HG03196 (cell line): ENCODE measurements around the gene CENPP.
"Not testable (repeated sequence)": the region's sequence is repeated elsewhere in the genome, so short reads cannot be mapped to it uniquely, and the experiment has no call there.

ENCODE experiments used
- ATAC-seq: cut with Tn5 transposase; IDR thresholded peaks from one replicate; pipeline ENCODE4 v1.9.1; 2021; ENCODE audit not compliant: unreplicated experiment

CENPP gene

DNA sequence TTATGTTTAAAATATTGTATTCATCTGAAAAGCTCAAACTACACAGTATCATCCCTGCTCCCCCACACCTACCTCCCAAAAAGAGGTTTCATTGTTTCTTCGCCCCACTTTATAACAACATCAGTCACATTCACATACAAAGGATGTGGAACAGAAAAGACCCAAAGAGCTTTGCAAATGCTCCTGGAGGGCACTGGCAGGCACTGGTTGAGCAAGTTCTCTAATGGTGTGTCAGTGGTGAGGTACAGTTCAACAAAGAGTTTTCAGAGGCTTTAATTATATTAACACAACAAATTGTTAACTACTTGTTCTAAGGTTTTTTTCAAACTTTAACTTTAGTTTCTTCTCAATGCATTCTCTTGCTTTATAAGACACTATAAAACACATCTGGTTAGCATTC, 264.2 kb downstream of the CENPP start:
- ATAC-seq = no peak

DNA sequence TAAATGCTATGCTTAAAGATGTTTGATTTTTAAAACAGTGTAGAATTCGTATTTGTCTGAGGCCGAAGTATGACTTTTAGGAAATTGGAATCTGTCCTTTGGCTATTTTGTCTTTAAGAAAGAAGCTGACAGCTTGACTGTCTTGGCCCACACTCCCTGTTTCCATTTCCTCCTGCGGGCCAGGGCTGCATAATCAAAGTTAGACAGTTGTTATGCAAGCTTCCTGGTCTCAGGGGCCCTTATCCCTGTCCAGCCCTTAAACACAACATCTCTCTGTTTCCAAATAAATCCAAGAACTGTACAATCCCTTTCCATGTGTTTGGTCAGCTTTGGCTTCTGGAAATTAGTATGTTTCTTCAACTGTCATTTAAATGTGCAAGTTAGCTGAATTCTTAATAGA, 264.6 kb downstream of the CENPP start:
- ATAC-seq = no peak

DNA sequence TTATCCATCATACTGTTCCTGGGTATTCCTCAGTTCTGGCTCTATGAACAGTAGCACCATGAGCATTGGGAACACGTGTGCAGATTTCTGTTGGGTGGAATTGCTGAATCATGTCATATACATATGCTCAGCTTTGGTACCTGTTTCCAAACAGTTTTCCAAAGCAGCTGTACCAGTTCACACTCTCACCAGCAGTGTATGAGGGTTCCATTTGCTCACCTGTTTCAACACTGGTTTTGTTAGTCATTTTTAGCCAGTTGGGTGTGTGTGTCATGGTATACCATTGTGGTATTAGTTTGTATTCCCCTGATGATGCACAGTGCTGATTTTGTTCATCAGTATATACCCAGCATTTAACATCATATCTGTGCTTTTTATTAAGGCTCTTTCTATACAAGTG, 266.8 kb downstream of the CENPP start:
- no peak for ATAC-seq

DNA sequence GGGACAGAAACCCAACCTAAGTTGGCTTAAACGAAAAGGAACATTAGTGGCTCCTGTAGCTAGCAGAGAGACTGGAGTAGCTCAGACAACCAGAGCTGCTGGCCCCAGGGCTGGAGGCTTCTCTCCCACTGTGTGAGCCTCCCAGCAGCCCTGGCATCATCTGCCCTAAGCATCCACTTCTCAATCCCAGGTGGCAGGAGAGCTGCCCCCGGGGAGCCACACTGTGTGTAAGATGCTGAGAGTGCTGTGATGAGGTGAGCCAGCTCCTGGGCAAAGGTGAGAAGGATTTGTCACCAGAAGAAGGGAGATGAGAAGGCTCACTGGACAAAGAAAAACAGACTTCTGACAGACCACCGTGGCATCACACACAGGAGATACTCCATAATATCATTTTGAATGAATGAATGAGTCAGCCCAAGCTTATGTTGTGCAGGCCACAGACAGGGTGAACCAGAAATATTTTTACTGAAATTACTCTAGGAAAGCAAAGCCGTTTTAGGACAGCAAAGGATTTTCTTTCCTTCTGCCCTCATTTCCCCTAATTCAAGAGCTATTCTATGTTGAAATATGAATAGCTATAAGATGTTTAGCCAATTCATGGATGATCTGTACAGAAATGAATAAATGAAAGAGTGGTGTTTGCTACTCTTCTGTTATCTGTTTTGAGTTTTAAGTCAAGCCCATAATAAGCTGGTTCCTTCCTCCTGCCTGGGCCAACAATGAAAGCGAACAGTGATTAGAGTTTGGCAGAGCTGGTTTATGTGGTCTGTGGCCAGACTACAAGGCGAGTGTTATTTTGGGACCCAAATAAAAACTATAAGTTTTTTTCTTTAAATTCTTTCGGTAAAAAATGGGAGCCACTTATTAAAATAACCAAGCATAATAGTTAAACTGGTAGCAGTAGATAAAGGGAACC, 267.5 kb downstream of the CENPP start:
- ATAC-seq = no peak

DNA sequence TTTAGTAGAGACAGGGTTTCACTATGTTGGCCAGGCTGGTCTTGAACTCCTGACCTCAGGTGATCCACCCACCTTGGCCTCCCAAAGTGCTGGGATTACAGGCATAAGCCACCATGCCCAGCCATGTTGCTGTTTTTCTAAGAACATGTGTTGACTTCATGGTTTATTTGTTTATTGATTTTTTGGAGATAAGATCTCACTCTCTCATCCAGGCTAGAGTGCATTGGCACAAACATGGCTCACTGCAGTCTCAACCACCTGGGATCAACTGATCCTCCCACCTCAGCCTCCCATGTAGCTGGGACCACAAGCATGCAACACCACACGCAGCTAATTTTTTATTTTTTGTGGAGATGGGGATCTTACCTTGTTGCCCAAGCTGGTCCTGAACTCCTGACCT, 269.3 kb downstream of the CENPP start:
- not testable (repeated sequence) for ATAC-seq

DNA sequence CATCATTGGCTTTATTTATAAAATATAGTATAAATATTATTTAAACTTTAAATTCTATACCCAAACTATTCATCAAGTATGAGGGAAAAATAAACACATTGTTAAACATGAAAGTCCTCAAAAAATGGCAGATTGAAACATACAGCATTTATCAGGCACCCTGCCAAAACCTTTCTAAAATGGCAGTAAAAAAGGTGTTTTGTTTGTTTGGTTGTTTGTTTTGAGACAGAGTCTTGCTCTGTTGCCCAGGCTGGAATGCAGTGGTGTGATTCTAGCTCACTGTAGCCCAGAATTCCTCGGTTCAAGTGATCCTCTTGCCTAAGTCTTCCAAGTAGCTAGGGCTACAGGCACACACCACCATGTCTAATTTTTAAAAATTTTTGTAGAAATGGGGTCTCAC, 270.2 kb downstream of the CENPP start:
- ATAC-seq = no peak

DNA sequence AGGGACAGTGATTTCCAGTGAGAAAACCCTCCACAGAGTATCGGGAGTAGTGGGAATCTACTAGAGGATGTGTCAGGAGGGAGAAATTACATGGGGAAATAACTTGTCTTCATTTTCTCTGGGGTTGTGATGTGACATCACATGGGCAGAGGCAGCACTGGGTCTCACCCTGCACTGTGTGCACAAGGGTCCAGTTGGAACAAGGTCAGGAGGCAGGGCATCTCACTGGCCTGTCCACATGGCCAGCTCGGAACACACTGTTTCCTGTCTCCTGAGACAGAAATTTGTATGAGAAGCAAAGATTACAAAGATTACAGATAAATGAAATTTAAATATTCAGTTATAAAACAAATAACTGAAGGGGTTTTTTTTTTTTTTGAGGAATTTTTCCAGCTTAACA, 272.6 kb downstream of the CENPP start:
- ATAC-seq = no peak

DNA sequence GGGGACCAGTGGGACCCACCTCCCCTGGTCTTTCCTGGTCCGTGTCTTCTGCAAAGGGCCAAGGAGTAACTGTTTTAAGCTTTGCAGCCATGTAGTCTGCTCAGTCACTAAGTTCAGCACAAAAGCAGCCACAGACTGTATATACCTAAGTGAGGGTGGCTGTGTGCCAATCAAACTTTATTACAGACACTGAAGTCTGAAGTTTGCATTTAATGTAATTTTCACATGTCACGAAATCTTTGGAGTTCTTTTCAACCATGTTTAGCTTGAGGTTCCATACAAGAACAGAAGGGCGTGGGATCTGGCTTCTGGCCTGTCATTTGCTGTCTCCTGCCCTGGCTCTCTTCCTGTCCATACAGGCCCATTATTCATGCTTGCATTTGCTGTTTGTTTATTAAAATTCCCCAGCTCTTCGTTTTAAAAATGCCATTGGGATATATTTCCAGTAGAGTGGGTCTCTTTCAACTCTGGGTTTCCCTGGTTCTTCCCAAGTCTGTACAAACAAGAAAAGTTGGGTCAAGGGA, 274.2 kb downstream of the CENPP start:
- no peak for ATAC-seq

DNA sequence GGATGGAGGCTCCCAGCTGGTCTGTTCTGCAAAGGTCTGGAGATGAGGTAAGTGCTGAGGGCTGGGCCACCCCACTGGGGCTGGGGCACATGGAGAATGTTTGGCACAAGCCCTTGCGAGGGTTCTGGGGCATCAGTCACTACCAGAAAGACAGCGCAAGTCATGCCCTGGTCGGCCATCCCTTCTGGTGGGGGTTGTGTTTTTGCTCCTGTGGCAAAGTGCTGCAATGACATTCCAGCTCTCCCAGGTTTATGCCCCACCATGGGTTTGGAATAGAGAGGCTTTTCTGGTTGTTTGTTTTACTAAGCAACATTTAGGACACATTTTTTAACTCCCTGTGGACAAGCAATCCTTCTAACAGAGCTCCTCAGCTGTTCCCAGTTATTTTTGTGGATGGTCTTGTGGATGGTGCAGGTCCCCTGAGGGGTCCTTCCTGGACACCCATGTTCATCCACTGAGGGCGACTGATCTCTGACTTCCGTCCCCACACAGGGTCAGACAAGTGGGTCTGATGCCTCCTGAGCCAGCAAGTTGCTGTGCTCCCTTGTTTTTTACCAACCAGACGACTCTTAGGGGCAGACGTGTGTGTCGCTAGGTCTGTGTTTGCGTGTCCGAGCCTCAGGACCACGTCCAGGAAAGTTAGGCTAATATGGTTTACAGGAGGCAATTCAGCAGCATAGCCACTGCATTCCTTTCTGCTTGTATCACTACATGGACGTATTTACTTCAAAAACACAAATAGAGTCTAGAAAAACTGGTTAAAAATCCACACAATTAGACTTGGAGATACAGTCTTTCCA, 274.9 kb downstream of the CENPP start:
- no peak for ATAC-seq

DNA sequence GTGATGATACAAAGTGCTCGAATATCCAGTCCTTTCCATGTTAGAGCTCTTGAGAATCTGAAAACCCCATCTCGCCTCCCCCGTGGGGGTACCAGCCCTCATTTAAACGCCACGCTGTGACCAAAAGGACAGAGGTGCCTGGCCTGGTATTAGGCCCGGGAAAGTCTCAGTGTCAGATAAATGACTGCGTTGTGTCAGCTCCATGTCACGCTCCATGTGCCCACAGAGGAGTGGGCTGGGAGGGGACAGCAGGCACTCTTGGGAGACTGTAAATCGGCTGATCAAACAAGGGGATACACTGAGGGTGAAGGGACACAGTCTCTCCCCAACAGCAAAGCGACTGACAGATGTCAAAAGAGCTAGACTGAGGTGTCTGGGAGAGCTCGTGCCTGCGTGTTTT, 275.7 kb downstream of the CENPP start:
- no peak for ATAC-seq

DNA sequence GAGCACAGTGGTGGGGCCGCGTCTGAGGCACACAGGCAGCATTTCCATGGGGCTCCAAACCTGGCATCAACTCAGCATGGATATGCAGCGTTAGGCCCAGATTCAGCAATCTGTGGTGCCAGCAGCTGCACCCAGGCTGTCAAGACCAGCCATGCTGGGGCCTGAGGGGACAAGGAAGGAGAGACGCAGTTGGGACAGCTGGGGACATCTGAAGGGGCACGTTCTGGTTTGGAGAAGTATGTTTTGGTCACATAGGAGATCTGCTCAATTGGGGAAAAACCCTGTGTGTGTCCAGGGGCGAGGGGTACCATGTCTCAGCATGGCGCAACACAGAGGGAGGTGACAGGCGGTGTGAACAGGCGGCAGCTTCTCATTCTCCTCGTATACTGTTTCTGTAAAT, 276.7 kb downstream of the CENPP start:
- no peak for ATAC-seq

DNA sequence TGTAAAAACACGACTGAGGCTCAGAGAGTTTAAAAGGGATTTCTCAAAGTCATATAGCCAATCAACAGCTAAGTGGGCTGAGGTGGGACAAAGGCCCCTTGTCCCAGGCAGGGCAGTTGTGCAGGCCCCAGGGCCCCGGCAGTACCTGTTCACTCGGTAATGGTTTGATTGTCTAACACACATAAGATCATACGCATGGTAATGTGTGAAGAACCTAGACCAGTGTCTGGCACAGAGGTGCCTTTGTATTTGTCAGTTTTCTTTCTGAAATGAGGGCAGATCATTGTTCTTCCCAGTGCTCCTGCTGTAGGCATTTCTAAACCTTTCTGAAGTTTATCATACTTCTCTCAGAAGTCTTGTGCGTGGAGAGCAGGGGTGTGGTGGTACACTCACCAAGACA, 277.3 kb downstream of the CENPP start:
- no peak for ATAC-seq

DNA sequence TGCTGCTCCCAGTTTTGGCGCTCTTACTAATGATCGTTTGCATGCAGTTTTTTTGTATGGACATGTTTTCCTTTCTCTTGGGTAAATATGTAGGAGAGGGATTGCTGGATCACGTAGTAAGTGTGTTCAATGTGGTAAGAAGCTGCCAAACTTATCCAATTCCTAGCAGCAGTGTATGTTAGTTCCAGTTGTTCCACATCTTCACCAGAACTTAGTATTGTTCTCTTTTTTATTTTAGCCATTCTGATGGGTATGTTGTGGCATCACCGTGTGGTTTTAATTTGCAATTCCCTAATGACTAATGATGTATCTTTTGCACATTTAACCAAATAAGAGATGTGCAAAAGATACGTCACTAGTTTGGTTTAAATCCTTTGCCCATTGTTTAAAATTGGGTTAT, 278.2 kb downstream of the CENPP start:
- no peak for ATAC-seq

DNA sequence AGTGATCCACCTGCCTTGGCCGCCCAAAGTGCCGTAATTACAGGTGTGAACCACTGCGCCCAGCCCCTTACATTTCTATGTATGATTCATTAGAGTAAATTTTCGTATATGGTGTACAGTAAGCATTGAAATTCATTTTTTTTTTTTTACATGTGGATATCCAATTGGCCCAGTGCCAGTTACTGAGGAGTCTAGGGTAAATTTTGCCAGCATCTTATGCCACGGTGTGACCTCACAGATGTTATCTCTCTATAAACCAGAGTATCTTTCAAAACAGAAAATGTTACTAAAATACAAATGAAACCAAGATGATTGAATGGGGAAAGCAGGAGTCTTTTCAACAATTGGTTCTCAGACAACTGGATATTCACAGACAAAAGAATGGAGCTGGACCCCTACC, 279.5 kb downstream of the CENPP start:
- ATAC-seq = no peak

DNA sequence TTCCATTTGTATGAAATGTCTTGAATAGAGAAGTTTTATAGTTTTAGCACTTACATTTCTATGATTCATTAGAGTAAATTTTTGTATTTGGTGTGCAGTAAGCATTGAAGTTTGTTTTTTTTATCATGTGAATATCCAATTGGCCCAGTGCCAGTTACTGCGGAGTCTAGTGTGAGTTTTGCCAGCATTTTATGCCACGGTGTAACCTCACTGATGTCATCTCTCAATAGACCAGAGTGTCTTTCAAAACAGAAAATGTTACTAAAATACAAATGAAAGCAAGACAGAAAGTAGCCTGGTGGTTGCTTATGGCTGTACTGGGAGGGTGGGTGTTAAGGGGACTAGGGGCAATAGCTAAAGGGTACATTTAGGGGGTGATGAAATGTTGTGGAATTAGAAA, 281.3 kb downstream of the CENPP start:
- ATAC-seq = no peak

DNA sequence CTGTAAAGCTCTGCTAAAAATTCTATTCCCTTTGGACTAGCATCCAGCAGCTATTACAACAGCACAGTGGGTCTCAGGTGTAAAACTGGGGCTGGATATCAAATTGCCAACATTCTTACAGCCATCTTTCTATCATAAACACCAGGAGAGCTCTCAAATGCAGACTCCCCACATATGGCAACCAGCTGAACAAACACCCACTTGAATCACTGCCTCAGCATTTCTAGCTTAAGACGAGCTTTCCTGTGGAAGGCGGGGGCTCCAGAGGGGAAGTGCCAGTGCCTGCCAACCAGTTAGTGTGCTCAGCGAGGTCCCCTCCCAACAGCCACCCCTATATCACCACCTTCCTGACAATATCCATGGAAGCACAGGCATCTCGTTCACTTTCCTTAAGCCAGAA, 282.0 kb downstream of the CENPP start:
- no peak for ATAC-seq

DNA sequence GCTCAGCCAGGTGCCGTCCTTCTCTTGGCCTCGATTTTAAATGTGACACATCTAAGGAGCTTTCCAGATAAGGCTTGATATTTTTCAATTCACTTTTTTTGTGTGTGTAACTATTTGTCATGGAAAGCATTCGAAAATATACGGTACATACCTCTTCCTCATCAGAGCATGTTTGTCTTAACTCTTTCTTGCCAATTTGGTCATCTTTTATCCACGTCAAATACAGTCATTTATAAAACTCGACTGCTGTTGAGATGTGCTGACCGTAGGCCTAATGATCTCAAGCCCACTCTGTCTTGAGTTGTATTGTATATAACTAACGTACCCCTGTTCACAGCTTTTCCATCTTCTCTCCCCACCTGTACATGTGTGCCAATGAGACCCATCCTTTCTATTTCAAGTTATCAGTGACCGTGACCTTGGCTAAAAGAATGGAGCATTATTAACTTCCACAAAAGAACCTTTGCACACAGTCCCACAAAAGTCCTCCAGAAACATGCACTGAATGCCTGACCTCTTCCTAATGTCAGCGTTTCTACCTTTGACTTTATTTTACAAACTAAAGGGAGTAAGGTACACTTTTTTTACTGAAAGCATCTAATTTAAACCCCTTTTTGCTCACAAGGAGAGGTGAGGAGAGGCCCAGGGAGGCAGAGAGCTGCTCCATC, 282.6 kb downstream of the CENPP start:
- ATAC-seq = no peak

DNA sequence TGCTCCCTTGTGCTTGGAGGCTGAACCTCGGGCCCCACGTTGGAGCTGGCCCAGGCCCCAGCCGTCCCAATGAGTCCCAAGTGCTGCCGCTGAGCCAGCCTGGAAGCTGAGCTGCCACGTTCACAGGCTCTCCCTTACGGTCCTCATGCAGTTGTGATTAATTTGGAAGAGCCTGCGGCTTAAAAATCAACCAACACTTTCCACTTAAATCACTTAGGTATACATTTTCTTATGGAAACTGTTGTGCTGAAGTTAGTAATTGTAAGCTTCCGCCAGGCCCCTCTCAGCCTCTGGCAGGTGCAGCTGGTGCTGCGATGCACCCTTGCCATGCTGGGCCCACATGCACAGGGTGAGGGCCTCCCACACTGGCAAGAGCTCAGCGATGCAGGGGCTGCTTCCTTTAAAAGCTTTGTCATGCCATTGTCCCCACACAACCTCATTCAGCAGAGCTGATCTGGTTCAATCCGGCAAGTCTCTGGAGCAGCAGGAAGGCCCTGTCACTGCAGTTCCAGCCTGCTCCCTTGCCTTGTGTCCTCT, 283.2 kb downstream of the CENPP start:
- ATAC-seq = no peak

DNA sequence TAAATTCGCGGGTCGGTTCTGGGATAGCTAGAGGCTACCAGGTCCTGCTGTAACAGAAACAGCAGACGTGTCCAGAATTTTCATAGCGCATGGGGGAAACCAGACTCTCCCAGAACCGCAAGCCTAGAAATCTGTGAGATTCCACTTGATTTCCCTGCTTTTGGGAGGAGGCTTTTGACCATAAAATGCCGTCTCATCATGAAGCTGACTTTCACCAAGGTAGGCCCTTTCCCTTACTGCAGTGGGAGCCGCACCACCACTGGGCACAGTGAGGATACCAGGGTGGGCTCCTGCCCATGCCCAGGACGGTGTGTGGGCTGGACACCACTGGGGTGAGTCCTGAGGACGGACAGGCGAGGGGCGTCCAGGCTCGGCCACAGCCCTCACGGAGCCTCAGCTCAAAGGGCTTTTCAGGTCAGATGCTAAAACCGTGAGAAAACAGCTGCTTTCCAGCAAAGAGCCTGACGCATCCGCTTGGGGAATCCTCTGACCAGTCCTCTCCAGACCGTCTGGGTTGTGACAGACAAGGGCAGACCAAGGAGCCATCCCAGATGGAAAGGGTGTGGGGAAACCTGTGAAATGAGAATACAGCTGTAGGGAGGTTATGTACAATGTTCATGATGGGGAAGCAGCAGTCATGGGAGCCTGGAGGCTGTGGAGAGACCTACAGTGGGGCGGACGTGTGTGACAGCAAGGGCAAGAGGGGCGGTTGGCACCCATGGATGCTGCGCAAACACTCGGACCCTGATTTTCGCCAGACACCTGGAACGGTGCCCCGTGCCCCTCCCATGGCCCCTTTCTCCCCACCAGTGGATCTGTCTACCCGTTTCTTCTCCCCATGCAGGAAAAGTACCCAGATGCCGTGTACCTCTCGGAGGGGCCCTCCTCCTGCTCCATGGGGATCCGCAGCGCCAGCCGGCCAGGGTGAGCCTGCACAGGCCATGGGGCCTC, 285.0 kb downstream of the CENPP start:
- no peak for ATAC-seq

DNA sequence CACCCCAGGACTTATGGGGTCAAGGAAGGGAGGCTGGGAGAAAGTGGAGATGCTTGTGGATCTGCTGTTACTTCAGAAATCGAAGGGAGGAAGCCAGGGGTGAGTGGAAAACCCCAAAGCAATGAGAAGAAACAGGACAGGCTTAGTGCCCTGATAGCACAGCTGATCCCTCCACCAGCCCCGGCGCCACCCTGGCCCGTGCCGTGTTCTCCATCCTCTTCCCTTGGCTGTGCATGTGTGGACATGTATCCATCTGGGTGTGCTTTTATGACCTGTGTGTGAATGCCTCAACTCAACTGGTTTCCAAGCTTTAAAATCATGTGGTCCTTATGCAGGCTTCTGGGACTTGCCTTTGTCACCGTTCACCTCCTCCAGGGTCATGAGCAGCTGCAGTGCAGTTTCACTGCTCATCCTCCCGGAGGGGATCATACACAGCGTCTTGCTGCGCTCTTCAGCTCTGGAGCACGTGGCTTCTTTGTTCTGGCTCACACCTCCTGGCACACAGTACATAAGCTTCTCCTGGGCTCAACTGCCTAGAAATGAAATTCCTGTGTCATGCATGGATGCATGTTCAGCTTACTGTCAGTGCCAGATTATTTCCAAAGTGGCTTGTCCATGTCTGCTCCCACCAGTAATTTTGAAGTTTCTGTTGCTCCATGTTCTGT, 286.0 kb downstream of the CENPP start:
- ATAC-seq = no peak
